ENCODE measurements around the gene PRMT1. TPM values are rescaled to one million over a fixed set of nuclear protein-coding genes. Genes with fewer than 3 reads are reported as not detected.

Gene PRMT1
- polyA plus RNA-seq, 5 donors: 189 to 299 (median 236) TPM

DNA sequence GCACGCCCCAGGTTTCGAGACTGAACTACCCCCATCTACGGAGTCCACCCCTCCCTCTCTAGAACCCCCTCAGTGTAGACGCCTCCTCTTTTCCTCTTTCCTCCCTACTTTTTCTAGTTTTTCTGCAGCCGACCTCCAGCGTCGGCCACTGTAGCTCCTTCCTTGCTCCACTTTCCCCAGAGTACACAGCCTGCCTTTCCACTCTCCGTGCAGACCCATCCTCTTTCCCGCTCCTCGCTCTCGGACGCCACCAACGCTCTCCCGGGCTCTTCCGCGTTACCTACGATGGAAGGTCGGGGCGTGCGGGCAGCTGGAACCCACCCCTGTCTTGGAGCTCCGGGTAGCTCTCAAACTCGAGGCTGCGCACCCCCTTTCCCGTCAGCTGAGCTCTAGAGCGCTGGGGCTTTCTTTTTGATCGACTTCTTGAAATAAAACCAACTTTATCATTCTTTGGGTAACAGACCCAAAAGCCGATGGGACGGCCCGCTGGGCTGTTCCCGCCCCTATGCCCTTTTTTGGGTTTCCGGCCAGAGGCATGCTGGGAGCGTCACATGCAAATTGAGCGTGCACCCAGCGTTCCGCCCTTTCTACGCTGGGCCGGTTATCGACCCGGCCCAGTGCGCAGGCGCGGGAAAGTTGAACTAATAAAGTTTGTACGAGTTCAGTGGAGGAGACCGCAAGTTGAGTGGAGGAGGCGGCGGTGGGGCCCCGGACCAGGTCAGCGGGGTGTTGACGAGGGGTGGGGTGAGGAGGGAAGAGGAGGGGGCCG is 11.5 kb upstream of the PRMT1 start, which contains the start of the genes BCL2L12 and IRF3:
Gene BCL2L12, plus strand, starts transcription at position 583 of the 769 bp plus-strand sequence. CDS start 760 bp downstream, outside the sequence.
Gene IRF3, minus strand, starts transcription at position 507 of the 769 bp plus-strand sequence. CDS start 1,019 bp downstream, outside the sequence.
- DNase-seq: peak; percentile 94 to 97

DNA sequence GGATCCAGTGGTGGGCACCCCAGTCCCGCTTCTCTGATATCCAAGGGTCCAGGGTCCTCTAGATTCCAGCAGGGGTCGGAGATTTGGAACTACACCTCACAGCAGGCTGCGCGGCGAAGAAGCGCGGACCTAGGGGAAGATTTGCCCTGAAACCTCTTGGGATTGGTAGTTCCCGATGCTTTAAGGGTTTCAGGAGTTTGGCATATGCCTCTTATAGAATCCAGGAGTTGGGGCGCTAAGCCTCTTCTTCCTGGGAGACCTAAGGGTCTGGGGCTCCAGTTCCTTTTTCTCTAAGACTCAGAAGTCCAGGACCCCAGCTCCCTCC is 11.0 kb upstream of the PRMT1 start:
- DNase-seq: no peak

DNA sequence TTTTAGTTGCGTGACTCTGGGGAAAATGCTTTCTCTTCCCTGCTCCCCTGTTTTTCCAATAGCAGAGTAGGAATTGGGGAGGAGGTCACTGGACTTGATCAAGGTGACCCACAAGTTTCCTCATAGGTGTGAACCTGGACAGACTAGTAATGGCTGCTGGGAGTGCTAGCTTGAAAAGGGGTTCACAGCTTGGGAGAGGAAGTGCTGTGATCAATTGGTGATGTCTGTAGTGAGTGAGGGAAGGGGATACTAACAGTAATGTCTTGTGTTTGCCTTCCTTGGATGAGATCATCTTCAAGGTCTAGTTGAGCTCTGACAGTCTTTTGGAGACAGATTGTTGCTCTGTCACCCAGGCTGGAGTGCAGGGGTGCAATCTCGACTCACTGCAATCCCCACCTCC is 9.6 kb upstream of the PRMT1 start:
- no peak for DNase-seq

- DNase-seq: no peak
Observed at GRCh38 chr19:49669516-49669915, 7.6 kb upstream of the PRMT1 start.

DNA sequence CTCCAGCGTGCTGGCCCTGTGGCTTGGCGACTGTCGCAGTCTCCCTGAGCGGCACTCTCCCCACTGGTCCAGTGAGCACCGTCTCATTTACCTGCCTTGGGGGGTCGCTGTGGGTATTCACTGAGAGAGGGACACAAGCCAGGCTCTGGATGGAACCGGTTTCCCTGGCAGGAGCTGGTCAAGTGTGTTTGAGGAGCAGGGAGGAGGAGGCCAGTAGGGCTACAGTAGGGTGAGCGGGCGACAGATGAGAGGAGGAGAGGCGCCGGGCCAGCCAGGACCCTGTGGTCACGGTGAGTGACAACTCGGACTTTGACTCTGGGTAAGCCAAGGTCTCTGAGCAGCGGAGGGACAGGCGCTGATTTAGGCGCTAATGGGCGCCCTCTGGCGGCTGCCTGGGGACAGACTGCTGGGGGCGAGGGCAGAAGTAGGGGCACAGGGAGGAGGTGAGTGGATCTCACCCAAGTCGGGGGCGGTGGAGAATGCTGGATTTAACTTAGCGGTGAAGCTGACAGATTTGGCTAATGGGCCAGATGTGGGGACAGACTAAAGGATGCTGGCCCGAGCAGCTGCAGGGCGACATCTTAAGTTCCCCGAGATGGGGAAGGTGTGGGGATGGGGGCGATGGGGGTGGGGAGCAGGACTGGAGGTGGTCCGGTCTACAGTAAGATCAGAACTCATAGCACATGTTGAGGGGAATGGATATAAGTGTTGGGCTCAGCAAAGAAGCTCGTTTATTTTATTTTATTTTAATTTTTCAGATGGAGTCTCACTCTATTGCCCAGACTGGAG is 4.7 kb upstream of the PRMT1 start:
- no peak for DNase-seq

GRCh38 chr19:49676136-49676783 is 811 bp upstream of the PRMT1 start:
- DNase-seq: no peak

GRCh38 chr19:49676784-49677230 is 264 bp upstream of the PRMT1 start:
- peak; percentile 100 for DNase-seq

- peak; percentile 76 to 80 for DNase-seq
Observed at GRCh38 chr19:49677901-49678674, 1.0 kb downstream of the PRMT1 start.

DNA sequence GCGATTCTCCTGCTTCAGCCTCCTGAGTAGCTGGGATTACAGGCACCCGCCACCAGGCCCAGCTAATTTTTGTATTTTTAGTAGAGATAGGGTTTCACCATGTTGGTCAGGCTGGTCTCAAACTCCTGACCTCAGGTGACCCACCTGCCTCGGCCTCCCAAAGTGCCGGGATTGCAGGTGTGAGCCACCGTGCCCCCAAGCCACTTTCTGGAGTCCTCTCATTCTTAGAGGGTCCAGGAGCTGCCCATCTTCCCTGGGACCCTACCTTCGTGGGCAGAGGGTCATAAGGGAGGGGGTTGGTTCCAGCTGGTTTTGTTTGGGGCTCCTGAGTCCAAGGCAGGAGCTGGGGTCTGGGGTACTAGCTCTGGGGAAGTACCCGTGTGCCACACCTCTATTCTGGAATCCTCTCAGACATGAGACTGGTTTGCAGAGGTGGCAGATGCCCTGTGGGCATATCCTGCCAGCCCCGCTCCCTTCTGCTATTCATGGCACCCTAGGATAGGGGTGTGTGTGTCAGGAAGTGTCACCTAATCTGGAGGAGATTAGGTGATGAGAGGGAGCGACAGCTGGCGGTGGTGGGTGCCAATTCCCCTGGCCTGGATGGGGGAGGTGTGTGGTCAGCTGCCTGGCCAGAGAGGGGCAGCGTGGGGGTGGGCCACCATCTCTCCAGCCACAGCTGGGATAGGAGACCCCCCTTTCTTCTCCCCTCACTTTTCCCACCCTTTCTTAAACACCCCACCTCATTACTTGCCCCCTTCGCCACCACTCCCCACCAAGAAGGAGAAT is 2.1 kb downstream of the PRMT1 start:
- no peak for DNase-seq

- DNase-seq: no peak
Observed at GRCh38 chr19:49679771-49680413, 2.8 kb downstream of the PRMT1 start.

DNA sequence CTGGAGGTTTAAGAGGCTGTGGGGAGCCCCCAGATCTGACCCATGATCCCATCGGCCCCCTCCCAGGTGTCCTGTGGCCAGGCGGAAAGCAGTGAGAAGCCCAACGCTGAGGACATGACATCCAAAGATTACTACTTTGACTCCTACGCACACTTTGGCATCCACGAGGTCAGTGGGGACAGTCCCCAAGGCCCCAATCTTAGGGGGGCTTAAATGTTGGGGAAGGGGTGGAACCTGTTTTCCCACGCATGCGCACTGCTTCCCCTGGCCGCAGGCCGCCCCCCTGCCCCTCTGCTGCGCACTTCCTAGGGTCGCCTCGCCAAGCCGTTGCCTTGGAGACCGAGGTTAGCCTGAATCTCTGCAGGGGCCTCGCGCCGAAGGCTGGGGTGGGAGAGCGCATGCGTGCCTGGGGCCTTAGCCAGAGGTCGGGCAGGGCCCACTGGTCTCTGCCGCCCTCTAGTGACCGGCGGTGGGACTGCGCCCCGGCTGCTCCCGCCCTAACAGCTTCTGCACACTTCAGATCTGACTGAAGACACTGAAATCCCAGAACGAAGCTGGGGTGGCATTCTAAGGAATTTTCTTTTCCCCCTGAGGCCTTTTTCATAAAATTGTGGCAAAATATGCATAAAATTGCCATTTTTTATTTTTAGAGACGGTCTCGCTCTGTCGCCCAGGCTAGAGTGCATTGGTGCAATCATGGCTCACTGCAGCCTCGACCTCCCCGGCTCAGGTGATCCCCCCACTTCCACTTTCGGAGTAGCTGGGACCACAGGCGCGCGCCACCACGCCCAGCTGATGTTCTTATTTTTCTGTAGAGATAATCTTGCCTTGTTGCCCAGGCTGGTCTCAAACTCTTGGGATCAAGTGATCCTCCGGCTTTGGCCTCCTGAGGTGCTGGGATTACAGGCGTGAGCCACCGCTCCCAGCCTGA is 3.6 kb downstream of the PRMT1 start:
- DNase-seq: peak; percentile 93 to 95

GRCh38 chr19:49681830-49682229 is 4.8 kb downstream of the PRMT1 start:
- no peak for DNase-seq

DNA sequence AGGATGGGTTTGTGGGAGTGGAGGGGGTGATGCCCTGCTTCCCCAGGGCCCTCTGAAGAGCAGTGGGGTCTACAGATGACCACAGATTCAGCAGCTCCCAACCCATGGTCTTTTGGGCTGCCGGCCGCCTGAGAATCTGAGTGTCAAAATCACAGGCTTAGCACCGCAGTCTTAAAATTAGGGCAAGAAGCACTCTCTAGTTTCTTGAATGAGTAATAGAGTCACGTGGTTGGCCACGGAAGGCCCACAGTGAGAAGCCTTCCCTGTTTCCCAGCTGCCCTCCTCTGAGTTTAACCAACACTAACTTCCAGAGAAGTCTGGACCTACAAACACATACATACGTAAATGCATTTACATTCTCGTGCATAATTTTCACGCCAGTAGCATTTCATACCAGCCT is 5.2 kb downstream of the PRMT1 start:
- DNase-seq: no peak

GRCh38 chr19:49683814-49684250 is 6.8 kb downstream of the PRMT1 start:
- DNase-seq: no peak

GRCh38 chr19:49684251-49684982 is 7.3 kb downstream of the PRMT1 start:
- DNase-seq: no peak

GRCh38 chr19:49684983-49685553 is 8.0 kb downstream of the PRMT1 start:
- DNase-seq: no peak

GRCh38 chr19:49685845-49686332 is 8.8 kb downstream of the PRMT1 start:
- DNase-seq: no peak
